Mucosa of gallbladder (tissue), 1 donor: ENCODE results near the gene FBLIM1. TPM values are rescaled to one million over a fixed set of nuclear protein-coding genes. Genes with fewer than 3 reads are reported as not detected.
"Not testable (repeated sequence)": the region's sequence is repeated elsewhere in the genome, so short reads cannot be mapped to it uniquely, and the experiment has no call there.

ENCODE experiments used
- DNase-seq: peaks from one replicate; pipeline ENCODE4 v3.0.0-alpha.2; 2020; ENCODE audit warnings: low spot score
- total RNA-seq: library from RNA; stranded (reverse); gene quantifications from one replicate; pipeline ENCODE4 v1.2.1, GENCODE V29; 2021
- donor health status: DM: no; HTN: no; CAD: no.

Gene FBLIM1
- total RNA-seq, 1 donor from 2014 or later: 534 TPM

- DNase-seq: no peak
Observed at GRCh38 chr1:15810073-15810472, 51.5 kb downstream of the FBLIM1 start.

GRCh38 chr1:15816674-15817073 is 58.1 kb downstream of the FBLIM1 start:
- no peak for DNase-seq

DNA sequence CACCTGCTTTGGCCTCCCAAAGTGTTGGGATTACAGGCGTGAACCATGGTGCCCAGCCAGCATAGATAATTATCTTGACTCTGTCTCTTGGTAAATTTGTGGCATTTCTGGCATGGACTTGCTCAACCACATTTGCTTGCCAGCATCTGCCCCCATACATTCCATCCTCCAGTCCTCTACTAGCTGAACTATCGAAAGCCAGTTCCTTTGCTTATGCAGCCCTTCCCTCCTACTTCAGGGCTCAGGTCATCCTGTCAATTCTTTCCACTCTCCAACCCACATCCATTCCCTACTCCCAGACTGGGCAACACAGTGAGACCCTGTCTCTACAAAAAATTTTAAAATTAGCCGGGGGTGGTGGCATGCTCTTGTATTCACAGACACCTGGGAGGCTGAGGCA is 61.9 kb downstream of the FBLIM1 start:
- no peak for DNase-seq

GRCh38 chr1:15825800-15826199 is 67.2 kb downstream of the FBLIM1 start:
- no peak for DNase-seq

DNA sequence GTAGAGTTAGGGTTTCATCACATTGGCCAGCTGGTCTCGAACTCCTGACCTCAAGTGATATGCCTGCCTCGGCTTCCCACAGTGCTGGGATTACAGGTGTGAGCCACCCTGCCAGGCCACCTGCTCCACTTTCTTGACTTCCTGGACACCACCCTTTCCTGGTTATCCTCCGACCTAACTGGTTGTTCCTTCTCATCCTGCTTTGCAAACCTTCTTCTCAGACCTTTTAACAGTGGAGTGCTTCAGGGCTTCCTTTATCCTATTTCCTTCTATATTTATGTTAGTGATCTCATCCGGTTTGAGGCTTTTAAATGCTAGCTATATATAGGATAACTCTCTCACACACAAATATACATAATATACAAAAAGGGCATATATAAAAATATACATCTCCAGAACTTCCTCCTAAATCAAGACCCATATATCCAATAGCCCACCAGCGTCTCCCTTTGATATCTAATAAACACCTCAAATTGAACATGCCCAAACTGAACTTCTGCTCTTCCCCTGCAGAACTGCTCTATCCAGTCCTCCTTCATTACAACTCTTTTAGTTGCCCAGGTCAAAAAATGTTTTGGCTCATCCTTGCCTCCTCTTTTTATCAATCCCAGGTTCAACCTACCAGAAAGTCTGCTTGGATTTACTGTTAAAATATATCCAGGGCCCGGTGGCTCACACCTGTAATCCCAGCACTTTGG is 68.4 kb downstream of the FBLIM1 start:
- no peak for DNase-seq

GRCh38 chr1:15827567-15827966 is 69.0 kb downstream of the FBLIM1 start:
- not testable (repeated sequence) for DNase-seq

GRCh38 chr1:15828931-15829330 is 70.3 kb downstream of the FBLIM1 start:
- DNase-seq: not testable (repeated sequence)

- DNase-seq: no peak
Observed at GRCh38 chr1:15830258-15830657, 71.7 kb downstream of the FBLIM1 start.

GRCh38 chr1:15833069-15833679 is 74.6 kb downstream of the FBLIM1 start:
- DNase-seq: peak; percentile 22

DNA sequence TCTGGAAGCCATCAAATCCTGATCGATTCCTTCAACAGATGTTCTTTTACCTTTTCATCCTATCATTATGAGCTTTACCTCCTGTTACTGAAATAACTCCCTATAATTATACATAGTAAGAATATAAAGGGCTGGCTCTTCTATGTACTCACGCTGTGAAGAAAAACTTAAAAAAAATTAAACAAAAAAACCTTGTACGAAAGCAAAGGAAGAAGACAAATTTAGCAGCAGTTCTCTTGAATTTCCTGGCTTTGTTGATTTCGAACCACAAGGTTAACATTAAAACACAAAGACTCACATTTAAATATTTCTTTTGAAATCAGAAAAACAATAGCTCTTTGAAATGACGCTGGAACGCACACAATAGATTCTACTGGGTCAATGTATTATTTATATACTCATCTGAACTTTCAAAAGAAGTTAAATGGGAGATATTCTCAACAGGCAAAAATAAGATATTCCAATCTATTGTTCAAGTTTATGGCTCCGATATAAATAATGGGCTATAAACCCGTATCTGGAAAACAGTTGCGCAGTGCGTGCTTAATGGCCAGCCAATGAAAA is 75.3 kb downstream of the FBLIM1 start:
- no peak for DNase-seq

GRCh38 chr1:15834406-15835204 is 76.0 kb downstream of the FBLIM1 start:
- DNase-seq: peak; percentile 88

DNA sequence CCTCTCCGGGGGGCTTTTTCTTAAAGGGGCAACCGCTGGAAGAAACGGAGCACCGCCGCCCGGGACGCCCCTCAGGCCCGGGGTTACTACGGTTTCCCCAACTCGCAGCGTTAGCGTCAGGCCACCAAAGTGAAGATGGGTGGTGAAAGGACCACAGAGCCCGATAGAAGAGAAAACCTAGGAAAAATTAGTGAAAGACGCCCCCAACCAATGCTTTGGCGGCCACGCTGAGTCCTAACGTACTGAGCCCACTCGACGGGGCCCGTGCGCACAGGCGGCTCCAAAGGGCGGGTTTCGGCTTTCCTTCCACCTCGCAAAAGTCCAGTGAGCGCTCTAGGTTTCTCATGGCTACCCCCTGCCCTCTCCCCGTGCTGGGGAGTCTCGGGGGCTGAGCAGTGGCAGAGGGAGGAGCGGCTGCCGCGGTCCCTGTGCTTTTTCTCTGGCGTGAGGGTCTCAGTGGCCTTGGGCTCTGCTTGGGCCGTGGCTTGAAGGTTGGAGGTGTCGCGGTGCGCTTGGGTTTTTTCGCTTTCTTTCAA is 76.7 kb downstream of the FBLIM1 start:
- no peak for DNase-seq

- peak; percentile 100 for DNase-seq
Observed at GRCh38 chr1:15835741-15836510, 77.3 kb downstream of the FBLIM1 start.

Other genes with a start within 250 kb of the FBLIM1 start
- gene CASP9, start 234.6 kb upstream of the FBLIM1 start, total RNA-seq: 26.6 TPM
- gene DNAJC16, start 231.9 kb upstream of the FBLIM1 start, total RNA-seq: 30.0 TPM
- gene AGMAT, start 173.7 kb upstream of the FBLIM1 start, total RNA-seq: 2.8 TPM
- gene DDI2, start 141.3 kb upstream of the FBLIM1 start, total RNA-seq: 45.2 TPM
- 71.2 TPM for gene PLEKHM2, start 74.5 kb upstream of the FBLIM1 start, total RNA-seq
- 10.1 TPM for gene SLC25A34, start 22.5 kb upstream of the FBLIM1 start, total RNA-seq
- gene TMEM82, start 16.3 kb upstream of the FBLIM1 start, total RNA-seq: 4.9 TPM
- 2.0 TPM for gene UQCRHL, start 48.9 kb downstream of the FBLIM1 start, total RNA-seq
- gene SPEN, start 88.9 kb downstream of the FBLIM1 start, total RNA-seq: 44.5 TPM
- gene ZBTB17, start 217.3 kb downstream of the FBLIM1 start, total RNA-seq: 41.3 TPM
- gene SRARP, start 245.4 kb downstream of the FBLIM1 start, total RNA-seq: not detected